ENCODE results near the gene DNAJC16.
"Not testable (repeated sequence)": the region's sequence is repeated elsewhere in the genome, so short reads cannot be mapped to it uniquely, and the experiment has no call there.

Gene DNAJC16

DNA sequence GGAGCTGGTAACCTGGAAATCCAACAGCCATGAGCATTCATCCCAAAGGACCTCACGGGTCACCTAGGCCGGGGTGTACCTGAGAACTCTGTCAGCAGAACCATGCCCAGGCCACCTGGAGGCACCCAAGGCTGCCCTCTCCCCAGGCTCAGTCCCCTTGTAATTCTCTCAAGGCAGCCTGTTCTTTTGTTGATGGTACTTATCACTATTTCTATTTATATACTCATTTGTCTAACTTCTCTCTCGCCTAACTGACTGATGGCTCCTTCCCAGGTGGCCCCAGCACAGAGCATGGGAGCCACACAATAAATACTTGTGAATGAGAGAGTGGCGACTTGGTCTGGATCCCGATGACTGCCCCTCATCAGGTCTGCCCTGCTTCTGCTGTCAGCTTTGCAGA is 19.4 kb upstream of the DNAJC16 start:
- DNase-seq (ENCODE audit: low spot score): no peak

- DNase-seq (ENCODE audit: low spot score): no peak
These were observed 17.8 kb upstream of the DNAJC16 start for GRCh38 chr1:15508700-15509487.

- DNase-seq (ENCODE audit: low spot score): no peak
These were observed 17.1 kb upstream of the DNAJC16 start for GRCh38 chr1:15509586-15509985.

DNA sequence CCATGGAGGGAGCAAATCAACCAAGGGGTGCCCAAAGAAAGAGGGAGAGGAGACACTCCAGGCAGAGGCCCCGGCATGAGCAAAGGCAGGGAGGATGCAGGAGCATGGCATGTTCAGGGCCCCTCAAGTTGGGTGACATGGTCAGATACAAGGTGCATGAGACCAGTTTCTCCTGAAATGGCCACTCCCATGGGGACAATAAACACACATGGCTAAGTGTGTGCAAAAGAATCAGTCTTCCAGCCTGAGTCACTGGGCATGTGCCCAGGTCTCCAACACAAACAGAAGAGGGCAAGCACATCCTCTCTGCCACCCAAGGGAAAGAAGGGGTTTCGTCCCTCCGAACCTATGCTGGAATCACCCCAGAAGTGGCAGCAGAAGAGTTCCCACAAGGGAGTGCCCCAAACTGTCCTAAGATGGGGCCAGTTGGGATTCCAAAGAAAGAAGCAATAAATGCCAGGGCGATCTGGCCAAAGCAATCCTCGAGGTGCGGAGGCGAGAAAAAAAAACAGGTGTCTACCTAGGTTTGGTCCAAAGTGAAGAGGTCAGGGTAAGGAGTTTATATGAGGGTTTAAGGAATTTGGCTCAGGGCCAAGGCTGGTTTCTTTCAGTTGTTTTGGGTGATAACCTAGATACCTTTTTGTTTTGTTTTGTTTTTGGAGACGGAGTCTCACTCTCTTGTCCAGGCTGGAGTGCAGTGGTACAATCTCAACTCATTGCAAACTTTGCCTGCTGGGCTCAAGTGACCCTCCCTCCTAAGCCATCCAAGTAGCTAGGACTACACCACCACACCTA is 15.8 kb upstream of the DNAJC16 start:
- DNase-seq (ENCODE audit: low spot score): no peak

- DNase-seq (ENCODE audit: low spot score): no peak
These were observed 13.5 kb upstream of the DNAJC16 start for GRCh38 chr1:15513192-15513591.

DNA sequence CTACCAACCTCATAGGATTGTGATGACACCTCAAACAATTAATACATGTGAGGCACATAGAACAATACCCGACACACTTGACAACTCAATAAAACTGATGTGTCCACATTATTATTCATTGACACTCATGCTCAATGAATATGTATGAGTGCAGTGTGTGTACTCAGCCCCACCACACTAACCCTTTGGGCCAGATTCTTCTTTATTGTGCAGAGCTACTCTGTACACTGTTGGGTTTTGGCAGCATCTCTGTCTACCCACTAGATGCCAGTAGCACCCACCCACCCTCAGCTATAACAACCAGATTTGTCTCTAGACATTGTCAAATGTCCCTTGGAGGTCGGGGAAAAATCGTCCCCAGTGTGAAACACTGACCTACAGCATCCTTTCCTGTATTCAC is 12.7 kb upstream of the DNAJC16 start:
- no peak for DNase-seq (ENCODE audit: low spot score)

DNA sequence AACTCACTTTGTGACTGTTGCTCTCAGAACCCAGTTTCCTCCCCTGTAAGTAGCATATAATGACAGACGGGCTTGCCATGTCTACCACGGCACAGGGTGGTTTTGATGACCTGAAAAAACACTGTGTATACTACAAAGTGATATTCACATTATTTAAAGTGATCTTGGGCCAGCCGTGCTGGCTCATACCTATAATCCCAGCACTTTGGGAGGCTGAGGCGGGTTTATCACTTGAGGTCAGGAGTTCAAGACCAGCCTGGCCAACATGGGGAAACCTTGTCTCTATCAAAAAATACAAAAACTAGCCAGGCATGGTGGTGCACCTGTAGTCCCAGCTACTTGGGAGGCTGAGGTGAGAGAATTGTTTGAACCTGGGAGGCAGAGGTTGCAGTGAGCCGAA is 12.1 kb upstream of the DNAJC16 start:
- not testable (repeated sequence) for DNase-seq (ENCODE audit: low spot score)

DNA sequence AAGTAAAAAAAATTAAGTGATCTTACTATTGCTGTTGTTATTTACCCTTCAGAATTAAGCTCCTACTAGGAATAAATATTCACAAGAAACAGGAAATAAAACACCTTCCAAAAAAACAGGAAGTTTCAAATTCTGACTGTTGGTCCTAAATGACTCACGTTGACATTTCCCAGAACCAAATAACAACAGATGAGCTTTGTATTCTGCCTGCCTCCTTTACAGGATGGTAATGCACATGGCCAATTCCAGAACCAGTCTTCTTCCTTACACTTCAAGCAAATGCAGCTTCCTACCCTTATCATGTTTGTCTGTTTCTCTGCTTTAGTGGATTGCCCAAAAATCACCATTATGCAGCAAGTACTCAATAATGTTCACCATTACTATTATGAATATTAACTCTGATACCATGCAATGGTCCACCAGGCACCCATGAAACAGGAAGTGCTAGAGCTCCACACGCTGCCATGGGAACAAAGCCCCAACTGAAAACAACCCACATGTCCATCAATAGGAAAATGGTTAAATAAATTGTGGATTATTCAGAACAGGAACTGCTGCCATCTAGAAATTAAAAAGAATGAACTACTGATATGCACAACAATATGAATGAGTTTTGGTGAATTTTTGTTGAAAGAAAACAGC is 11.5 kb upstream of the DNAJC16 start:
- no peak for DNase-seq (ENCODE audit: low spot score)

GRCh38 chr1:15519625-15520024 is 7.0 kb upstream of the DNAJC16 start:
- no peak for DNase-seq (ENCODE audit: low spot score)

GRCh38 chr1:15521206-15521906 is 5.3 kb upstream of the DNAJC16 start:
- DNase-seq (ENCODE audit: low spot score): not testable (repeated sequence)

GRCh38 chr1:15522551-15522950 is 4.1 kb upstream of the DNAJC16 start:
- DNase-seq (ENCODE audit: low spot score): no peak

DNA sequence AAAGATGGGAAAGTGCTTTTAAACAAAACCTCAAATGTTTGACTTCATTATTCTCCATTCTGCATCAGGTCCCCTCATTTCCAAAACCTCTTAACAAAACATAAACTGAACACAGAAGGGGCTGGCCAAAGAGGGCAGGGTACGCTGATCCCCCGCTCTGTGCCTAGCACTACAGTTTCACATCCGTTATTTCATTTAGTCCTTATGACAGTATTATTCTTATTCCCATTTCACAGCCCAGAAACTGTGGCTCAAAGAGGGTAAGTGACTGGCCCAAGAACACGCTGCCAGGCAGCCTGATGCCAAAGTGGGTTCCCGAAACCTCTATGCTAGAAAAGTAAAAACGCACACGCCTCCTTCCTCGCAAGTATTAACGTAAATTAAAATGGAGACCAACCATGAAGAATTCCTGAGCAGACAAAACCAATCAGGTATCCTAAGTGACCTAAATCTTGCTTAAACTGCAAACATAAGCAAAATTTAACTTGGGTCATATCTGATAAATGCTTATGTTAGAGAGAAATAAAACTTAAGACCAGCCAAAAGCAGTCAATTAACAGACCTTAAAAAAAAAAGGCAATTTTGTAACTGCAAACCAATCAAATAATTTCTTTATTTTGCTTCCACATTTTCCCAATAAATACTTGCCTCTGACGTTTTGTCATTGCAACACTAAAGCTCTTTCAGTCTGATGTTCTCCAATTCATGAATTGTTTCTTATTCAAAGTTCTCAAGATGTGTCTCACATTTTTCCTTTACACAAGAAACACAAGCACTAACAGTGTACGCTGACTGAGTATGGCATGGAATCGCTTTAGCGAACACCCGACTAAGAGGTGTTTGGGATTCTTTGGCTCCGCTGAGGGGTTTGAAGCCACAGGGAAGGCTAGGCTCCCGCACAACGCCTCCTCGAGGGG is 3.3 kb upstream of the DNAJC16 start:
- DNase-seq (ENCODE audit: low spot score): no peak

- no peak for DNase-seq (ENCODE audit: low spot score)
These were observed 2.7 kb upstream of the DNAJC16 start, which contains the start of gene CASP9 for GRCh38 chr1:15524021-15524282. Gene CASP9 (minus strand): TSS chr1:15524215. CDS start chr1:15524200, 15 bp downstream.

- peak; percentile 96 for DNase-seq (ENCODE audit: low spot score)
These were observed 2.2 kb upstream of the DNAJC16 start for GRCh38 chr1:15524283-15525049.

DNA sequence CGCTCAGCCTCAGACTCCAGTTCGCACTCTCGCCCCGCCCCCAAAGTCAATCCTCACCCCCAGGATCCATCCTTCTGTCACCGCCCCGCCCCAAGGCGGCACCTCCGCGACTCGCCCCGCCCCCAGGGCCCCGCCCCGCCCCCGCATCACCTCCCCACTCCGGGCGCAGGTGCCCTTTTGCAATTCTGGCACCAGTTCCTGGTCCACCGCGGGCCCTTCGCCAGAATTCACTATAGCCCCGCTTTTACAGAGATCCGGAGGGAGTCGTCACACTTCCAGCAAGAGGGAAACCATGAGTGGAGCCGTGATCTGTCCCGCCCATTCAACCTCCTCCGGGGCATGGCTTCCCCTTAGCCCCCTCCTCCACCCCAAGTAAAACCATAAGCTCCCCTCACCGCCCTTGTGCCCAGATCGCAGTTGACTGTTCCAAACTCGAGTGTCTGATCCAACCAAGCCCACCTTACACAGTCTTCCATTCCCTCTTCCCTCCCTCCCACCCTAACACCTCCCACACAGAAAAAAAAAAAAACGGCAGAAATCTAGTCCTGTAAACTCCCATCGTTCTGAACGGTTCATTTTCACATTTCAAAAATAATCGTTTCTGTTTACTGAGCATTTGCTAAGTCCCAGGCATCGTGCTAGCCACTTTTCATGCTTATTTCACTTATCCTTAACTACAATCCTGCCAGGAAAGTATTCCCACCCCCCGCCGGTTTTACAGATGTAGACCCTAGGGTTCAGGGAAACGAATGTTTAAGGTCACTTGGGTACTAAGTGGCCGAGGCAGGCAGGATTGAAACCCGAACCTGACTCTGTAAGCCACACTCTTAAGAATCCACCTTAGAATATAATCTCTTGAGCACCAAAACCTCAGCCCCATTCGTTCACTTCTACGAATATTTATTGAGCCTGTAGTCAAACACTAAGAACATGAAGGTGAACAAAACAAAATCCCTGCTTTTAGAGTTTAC is 1.3 kb upstream of the DNAJC16 start:
- DNase-seq (ENCODE audit: low spot score): peak; percentile 43

GRCh38 chr1:15526021-15526489 is 593 bp upstream of the DNAJC16 start:
- DNase-seq (ENCODE audit: low spot score): no peak

- no peak for DNase-seq (ENCODE audit: low spot score)
These were observed 4.4 kb downstream of the DNAJC16 start for GRCh38 chr1:15531003-15531402.

- DNase-seq (ENCODE audit: low spot score): no peak
These were observed 5.0 kb downstream of the DNAJC16 start for GRCh38 chr1:15531682-15532081.

DNA sequence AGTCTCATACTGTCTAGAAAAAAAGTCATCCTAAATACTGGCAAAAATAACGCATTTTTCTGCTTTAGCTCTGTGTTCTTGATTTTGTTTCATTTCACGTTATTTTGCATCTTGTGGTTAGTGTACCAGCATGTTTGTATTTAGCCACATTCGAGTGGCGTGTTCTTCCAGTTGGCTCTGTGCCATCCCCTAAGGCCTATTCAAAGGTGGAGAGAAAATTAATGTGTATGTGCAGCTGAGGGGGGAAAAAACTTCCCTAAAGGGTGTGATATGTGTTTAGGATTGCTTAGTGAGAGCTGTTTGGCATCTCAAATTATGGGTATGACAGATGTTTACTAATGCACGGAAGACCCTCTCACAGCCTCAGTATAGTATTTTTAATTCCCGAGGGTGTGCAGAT is 12.1 kb downstream of the DNAJC16 start:
- no peak for DNase-seq (ENCODE audit: low spot score)
